HG03378 (cell line): ENCODE results near the gene MCAM.

Experiments
- ATAC-seq: cut with Tn5 transposase; IDR thresholded peaks from one replicate; pipeline ENCODE4 v1.9.1; 2021; ENCODE audit warnings: mild to moderate bottlenecking, moderate library complexity; ENCODE audit not compliant: unreplicated experiment

The MCAM gene

GRCh38 chr11:119346605-119347004 is 29.7 kb upstream of the MCAM start, which contains the start of gene MFRP:
Gene MFRP, minus strand, starts transcription at chr11:119346705. Its CDS starts 192 bp downstream, at chr11:119346513.
- no peak for ATAC-seq

- ATAC-seq = no peak
These were observed 28.8 kb upstream of the MCAM start for GRCh38 chr11:119345685-119346084.

GRCh38 chr11:119344291-119345010 is 27.5 kb upstream of the MCAM start:
- ATAC-seq = no peak

- ATAC-seq = no peak
These were observed 26.8 kb upstream of the MCAM start for GRCh38 chr11:119343726-119344125.

GRCh38 chr11:119342362-119343130 is 25.6 kb upstream of the MCAM start:
- ATAC-seq = no peak

GRCh38 chr11:119342023-119342300 is 25.0 kb upstream of the MCAM start:
- no peak for ATAC-seq

- no peak for ATAC-seq
These were observed 24.5 kb upstream of the MCAM start for GRCh38 chr11:119341222-119342022.

GRCh38 chr11:119340335-119341221 is 23.6 kb upstream of the MCAM start, which contains the start of gene C1QTNF5:
Gene C1QTNF5, minus strand, starts transcription at chr11:119340883. Its CDS starts 486 bp downstream, at chr11:119340397.
- no peak for ATAC-seq

GRCh38 chr11:119339589-119340334 is 22.8 kb upstream of the MCAM start:
- ATAC-seq = no peak

- no peak for ATAC-seq
These were observed 22.1 kb upstream of the MCAM start for GRCh38 chr11:119338965-119339588.

GRCh38 chr11:119338318-119338890 is 21.5 kb upstream of the MCAM start:
- ATAC-seq = no peak

- ATAC-seq = no peak
These were observed 20.8 kb upstream of the MCAM start for GRCh38 chr11:119337581-119338317.

- no peak for ATAC-seq
These were observed 20.0 kb upstream of the MCAM start for GRCh38 chr11:119336744-119337469.

- no peak for ATAC-seq
These were observed 19.0 kb upstream of the MCAM start for GRCh38 chr11:119335655-119336543.

GRCh38 chr11:119335091-119335654 is 18.2 kb upstream of the MCAM start:
- no peak for ATAC-seq

- peak; percentile 91 for ATAC-seq
These were observed 17.4 kb upstream of the MCAM start, which contains the start of gene RNF26 for GRCh38 chr11:119334174-119334930. Gene RNF26, plus strand, starts transcription at chr11:119334527. Its CDS starts 596 bp downstream, at chr11:119335123.
